RWPE2 (cell line): Measurements from ENCODE around the gene SELENOI.

Source experiments
- ATAC-seq: fragments of 200-7000 bp; cut with Tn5 transposase; 3 replicates; pipeline ENCODE4 v1.9.1; 2021; ENCODE audit warnings: low read depth
- DNase-seq: peaks from one replicate; pipeline ENCODE4 v3.0.0-alpha.2; 2020; ENCODE audit warnings: low spot score
- H3K27ac ChIP-seq: fragments of 450-650 bp; 2 replicates; pipeline ENCODE4 v1.5.1; 2017; ENCODE audit warnings: mild to moderate bottlenecking; ENCODE audit not compliant: poor library complexity, severe bottlenecking
- H3K27me3 ChIP-seq: fragments of 250-450 bp; sonication (Bioruptor Pico); 2 replicates; pipeline ENCODE4 v1.5.1; 2021; ENCODE audit warnings: mild to moderate bottlenecking, moderate library complexity; ENCODE audit not compliant: insufficient read depth, poor library complexity, severe bottlenecking
- H3K36me3 ChIP-seq: fragments of 250-450 bp; sonication (Bioruptor Pico); 2 replicates; pipeline ENCODE4 v1.5.1; 2020; ENCODE audit warnings: low read depth, mild to moderate bottlenecking, moderate library complexity
- H3K4me1 ChIP-seq: fragments of 250-450 bp; sonication (Bioruptor Pico); 2 replicates; pipeline ENCODE4 v1.5.1; 2021; ENCODE audit warnings: mild to moderate bottlenecking, moderate library complexity; ENCODE audit not compliant: insufficient read depth, poor library complexity, severe bottlenecking
- H3K4me3 ChIP-seq: fragments of 250-450 bp; sonication (Bioruptor Pico); 2 replicates; pipeline ENCODE4 v1.5.1; 2021; ENCODE audit warnings: mild to moderate bottlenecking, moderate library complexity; ENCODE audit not compliant: severe bottlenecking
- H3K9me3 ChIP-seq: fragments of 250-450 bp; sonication (Bioruptor Pico); 2 replicates; pipeline ENCODE4 v1.5.1; 2021; ENCODE audit warnings: mild to moderate bottlenecking, moderate library complexity; ENCODE audit not compliant: severe bottlenecking
- CTCF ChIP-seq: fragments of 450-650 bp; IDR thresholded peaks from one replicate; pipeline ENCODE4 v1.5.1; 2017; ENCODE audit warnings: mild to moderate bottlenecking, moderate library complexity; ENCODE audit not compliant: poor library complexity, severe bottlenecking

Gene SELENOI

GRCh38 chr2:26387189-26387588, 41.2 kb downstream of the SELENOI start:
- H3K36me3 ChIP-seq = peaks cover 85% of the 10 kb centered on the region
- no peak overlapping the region for H3K27ac ChIP-seq
- TF ChIP-seq CTCF = no peak
- no peak overlapping the region for H3K4me3 ChIP-seq
- H3K9me3 ChIP-seq = no peaks in the 10 kb centered on the region
- no peaks in the 10 kb centered on the region for H3K4me1 ChIP-seq
- DNase-seq (no peak), ATAC-seq (no peak)
- H3K27me3 ChIP-seq = no peaks in the 10 kb centered on the region

- Histone ChIP-seq H3K9me3 (no peaks in the 10 kb centered on the region), H3K4me3 (no peak overlapping the region), H3K4me1 (no peaks in the 10 kb centered on the region), H3K27me3 (no peaks in the 10 kb centered on the region), H3K36me3 (peaks cover 37% of the 10 kb centered on the region), H3K27ac (no peak overlapping the region)
- TF ChIP-seq CTCF = no peak
- DNase-seq (no peak), ATAC-seq (no peak)
Observed at GRCh38 chr2:26394694-26395093, 48.8 kb downstream of the SELENOI start.

DNA sequence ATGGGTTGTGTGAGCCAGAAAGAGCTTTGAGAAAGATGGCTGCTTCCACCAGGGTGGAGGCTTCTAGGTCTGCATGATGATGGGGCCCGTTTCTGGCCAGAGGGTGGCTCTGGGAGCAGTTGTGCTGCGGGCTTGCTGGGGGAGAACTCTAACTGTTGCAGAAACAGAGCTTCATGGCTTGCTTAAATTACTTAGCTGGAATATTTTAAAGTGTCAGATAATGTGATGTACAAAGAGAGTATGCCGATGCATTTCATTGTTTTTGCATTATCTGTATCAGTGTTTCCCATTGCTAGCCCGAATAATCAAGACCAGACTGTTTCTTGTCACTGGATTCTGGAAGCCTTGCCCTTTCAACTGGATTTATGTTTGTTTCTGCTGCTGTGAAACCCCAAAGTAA, 49.5 kb downstream of the SELENOI start:
- Histone ChIP-seq H3K27me3 (no peaks in the 10 kb centered on the region), H3K4me3 (no peak overlapping the region), H3K9me3 (no peaks in the 10 kb centered on the region), H3K4me1 (no peaks in the 10 kb centered on the region), H3K27ac (no peak overlapping the region), H3K36me3 (peaks cover 30% of the 10 kb centered on the region)
- no peak for ATAC-seq
- no peak for DNase-seq
- no peak for TF ChIP-seq CTCF

DNA sequence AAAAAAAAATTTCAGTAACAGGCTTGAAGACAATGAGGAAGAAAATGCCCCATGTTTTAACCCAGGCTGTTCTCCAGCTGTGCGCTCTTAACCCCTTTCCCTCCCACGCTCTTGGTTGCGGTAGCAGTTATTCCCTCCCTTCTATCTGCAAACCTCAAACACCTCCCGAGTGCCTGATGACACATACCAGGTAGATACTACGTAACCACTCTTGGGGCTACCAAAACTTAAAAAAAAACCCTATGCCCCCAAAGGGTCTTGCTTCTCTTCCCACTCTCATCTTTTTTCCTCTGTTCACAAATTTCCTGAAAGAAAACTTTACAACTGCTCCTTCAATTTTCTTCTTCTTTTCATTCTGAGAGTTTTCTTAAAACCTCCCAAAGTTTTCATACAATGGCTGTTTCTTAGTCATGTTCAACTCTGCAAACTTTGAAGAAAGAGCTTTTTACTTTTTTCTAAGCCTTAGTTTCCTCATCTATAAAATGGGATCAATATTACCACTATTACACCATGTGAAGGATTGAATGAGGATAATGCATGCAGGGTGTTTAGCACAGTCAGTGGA, 50.9 kb downstream of the SELENOI start:
- Histone ChIP-seq H3K9me3 (no peaks in the 10 kb centered on the region), H3K27ac (no peak overlapping the region), H3K27me3 (no peaks in the 10 kb centered on the region), H3K36me3 (peaks cover 19% of the 10 kb centered on the region; the same call in 1 of the 2 replicates), H3K4me1 (no peaks in the 10 kb centered on the region), H3K4me3 (no peak overlapping the region)
- no peak for TF ChIP-seq CTCF
- ATAC-seq (no peak), DNase-seq (no peak)

DNA sequence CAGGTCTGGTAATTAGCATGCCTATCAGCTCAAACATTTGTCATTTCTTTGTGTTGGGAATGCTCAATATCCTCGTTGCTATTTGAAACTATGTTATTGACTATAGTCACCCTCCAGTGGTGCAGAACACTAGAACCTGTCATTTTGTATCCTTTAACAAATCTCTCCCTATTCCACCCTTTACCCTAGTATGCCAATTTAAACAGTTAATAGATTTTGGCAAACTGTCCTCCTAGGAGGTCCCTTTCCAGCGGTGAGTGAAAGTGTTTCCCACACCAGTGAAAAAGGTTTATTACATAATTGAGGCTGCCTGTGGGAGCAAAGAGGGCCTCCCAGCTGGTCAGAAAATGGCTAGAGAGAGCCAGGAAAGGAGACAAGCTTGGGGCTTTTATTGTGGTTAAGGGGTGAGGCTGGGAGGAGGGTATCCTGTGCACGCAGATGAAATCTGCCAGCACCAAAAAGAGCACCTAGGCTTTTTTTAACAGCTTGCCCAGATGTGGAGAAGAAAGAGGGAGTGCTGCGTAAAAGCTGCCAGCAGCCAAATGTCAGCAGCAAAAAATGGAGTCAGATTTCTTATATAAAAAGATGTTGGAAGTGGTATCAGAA, 53.9 kb downstream of the SELENOI start:
- no peak for TF ChIP-seq CTCF
- Histone ChIP-seq H3K9me3 (no peaks in the 10 kb centered on the region), H3K4me1 (no peaks in the 10 kb centered on the region), H3K27ac (no peak overlapping the region), H3K27me3 (no peaks in the 10 kb centered on the region), H3K4me3 (no peak overlapping the region), H3K36me3 (peaks cover 9% of the 10 kb centered on the region; the same call in 1 of the 2 replicates)
- ATAC-seq = no peak
- no peak for DNase-seq
